HEK293T (cell line): ENCODE results near the gene SPTBN4.

Experiments
- HDGF ChIP-seq: fragments of 450-650 bp; IDR thresholded peaks from 2 replicates; pipeline ENCODE4 v1.6.1; 2017; ENCODE audit warnings: antibody characterized with exemption, borderline replicate concordance
- SP1 ChIP-seq: fragments of 450-650 bp; IDR thresholded peaks from 2 replicates; pipeline ENCODE4 v1.6.1; 2017
- SUZ12 ChIP-seq: fragments of 450-650 bp; IDR thresholded peaks from 2 replicates; pipeline ENCODE4 v1.6.1; 2016; ENCODE audit warnings: mild to moderate bottlenecking

GRCh38 chr19:40508739-40509260, 42.0 kb downstream of the SPTBN4 start:
- TF ChIP-seq SUZ12 (no peak), SP1 (no peak), HDGF (no peak)
